Thymus (tissue), 11 donors: ENCODE measurements around the gene PPP3R1. TPM values are rescaled to one million over a fixed set of nuclear protein-coding genes. Genes with fewer than 3 reads are reported as not detected.

Experiments used
- DNase-seq, 9 donors: peaks; one replicate each; pipeline ENCODE4 v3.0.0-alpha.2; 2013; ENCODE audit warnings: low spot score in 9 of 9, low read depth in 6 of 9, missing footprints in 1 of 9
- H3K27ac ChIP-seq, 2 donors: one replicate each; pipeline ENCODE4 v1.5.1; 2013; ENCODE audit warnings: control low read depth in 1 of 2, low read depth in 1 of 2, low read length in 1 of 2, mild to moderate bottlenecking in 1 of 2, moderate library complexity in 1 of 2
- H3K27me3 ChIP-seq, 2 donors: one replicate each; pipeline ENCODE4 v1.5.1; 2013; ENCODE audit warnings: low read length in 1 of 2; ENCODE audit not compliant: control insufficient read depth in 2 of 2, insufficient read depth in 1 of 2
- H3K36me3 ChIP-seq, 2 donors: one replicate each; pipeline ENCODE4 v1.5.1; 2013; ENCODE audit warnings: low read length in 1 of 2, mild to moderate bottlenecking in 1 of 2, moderate library complexity in 1 of 2; ENCODE audit not compliant: control insufficient read depth in 2 of 2, insufficient read depth in 2 of 2
- H3K4me1 ChIP-seq, 2 donors: one replicate each; pipeline ENCODE4 v1.5.1; 2013; ENCODE audit warnings: low read length in 2 of 2; ENCODE audit not compliant: control insufficient read depth in 2 of 2, insufficient read depth in 2 of 2
- H3K4me3 ChIP-seq, 2 donors: one replicate each; pipeline ENCODE4 v1.5.1; 2013; ENCODE audit warnings: low read length in 2 of 2, control low read depth in 1 of 2, mild to moderate bottlenecking in 1 of 2
- H3K9me3 ChIP-seq, 2 donors: one replicate each; pipeline ENCODE4 v1.5.1; 2013; ENCODE audit warnings: low read length in 1 of 2, mild to moderate bottlenecking in 1 of 2; ENCODE audit not compliant: control insufficient read depth in 2 of 2, insufficient read depth in 1 of 2
- WGBS: extraction: QIAGEN DNeasy Blood & Tissue Kit; methylation state at CpG from one replicate; pipeline ENCODE4 v1.1.7; 2013; 5-methylcytosine and 5-hydroxymethylcytosine counted together
- polyA plus RNA-seq: library from polyadenylated mRNA; stranded (reverse); fragments of 200-250 nt; gene quantifications from one replicate; pipeline ENCODE4 v1.2.3, GENCODE V29; 2013
- total RNA-seq: library from RNA; stranded (reverse); fragments of 120-200 nt; gene quantifications from one replicate; pipeline ENCODE4 v1.2.4, GENCODE V29; 2013
- donor health status: healthy.

PPP3R1 gene
- total and polyA plus RNA-seq, 2 donors, result 14.6 to 37.3 TPM

- Histone ChIP-seq H3K27me3 (no peaks in the 10 kb centered on the region), H3K9me3 (no peaks in the 10 kb centered on the region), H3K36me3 (peaks cover 9 to 23% of the 10 kb centered on the region in 2 donors), H3K4me1 (no peaks in the 10 kb centered on the region), H3K4me3 (no peak overlapping the region), H3K27ac (no peak overlapping the region)
- DNase-seq, result no peak
- WGBS, result 98% methylated on average over 2 of the region's 2 CpGs
These were observed 35.6 kb downstream of the PPP3R1 start for GRCh38 chr2:68216454-68217310.

GRCh38 chr2:68214381-68214780 is 38.0 kb downstream of the PPP3R1 start:
- no peaks in the 10 kb centered on the region for H3K27me3 ChIP-seq
- WGBS, result 95% methylated on average over 5 of the region's 5 CpGs
- H3K36me3 ChIP-seq, result peaks cover 9 to 30% of the 10 kb centered on the region in 2 donors
- no peak overlapping the region for H3K27ac ChIP-seq
- H3K4me1 ChIP-seq, result no peaks in the 10 kb centered on the region
- H3K9me3 ChIP-seq, result no peaks in the 10 kb centered on the region
- no peak for DNase-seq
- H3K4me3 ChIP-seq, result no peak overlapping the region

- H3K9me3 ChIP-seq, result no peaks in the 10 kb centered on the region
- no peaks in the 10 kb centered on the region for H3K27me3 ChIP-seq
- H3K36me3 ChIP-seq, result peaks cover 0 to 8% of the 10 kb centered on the region in 2 donors
- H3K4me3 ChIP-seq, result no peak overlapping the region
- DNase-seq, result no peak
- no peak overlapping the region for H3K27ac ChIP-seq
- peaks cover 8 to 10% of the 10 kb centered on the region in 2 donors for H3K4me1 ChIP-seq
These were observed 45.5 kb downstream of the PPP3R1 start for GRCh38 chr2:68206793-68207192.

GRCh38 chr2:68203587-68203986 is 48.7 kb downstream of the PPP3R1 start:
- Histone ChIP-seq H3K36me3 (no peaks in the 10 kb centered on the region), H3K27ac (peak overlapping the region in 1 of 2 donors; percentile 53), H3K4me1 (peaks cover 8 to 10% of the 10 kb centered on the region in 2 donors), H3K4me3 (no peak overlapping the region), H3K9me3 (no peaks in the 10 kb centered on the region), H3K27me3 (no peaks in the 10 kb centered on the region)
- DNase-seq, result peak in 6 of 9 donors; percentile 12 to 58 (median 24)
- WGBS, result 39% methylated on average over 3 of the region's 3 CpGs

- Histone ChIP-seq H3K27ac (no peak overlapping the region), H3K9me3 (no peaks in the 10 kb centered on the region), H3K27me3 (no peaks in the 10 kb centered on the region), H3K4me3 (no peak overlapping the region), H3K4me1 (no peaks in the 10 kb centered on the region), H3K36me3 (no peaks in the 10 kb centered on the region)
- no peak for DNase-seq
- 95% methylated on average over 4 of the region's 4 CpGs for WGBS
These were observed 52.1 kb downstream of the PPP3R1 start for GRCh38 chr2:68200157-68200787.

GRCh38 chr2:68196120-68196716 is 56.1 kb downstream of the PPP3R1 start:
- Histone ChIP-seq H3K4me3 (no peak overlapping the region), H3K4me1 (no peaks in the 10 kb centered on the region), H3K27ac (no peak overlapping the region), H3K27me3 (no peaks in the 10 kb centered on the region), H3K36me3 (no peaks in the 10 kb centered on the region), H3K9me3 (no peaks in the 10 kb centered on the region)
- peak in 7 of 9 donors; percentile 7 to 74 (median 55) for DNase-seq
- 55% methylated on average over 4 of the region's 4 CpGs for WGBS

- Histone ChIP-seq H3K27ac (no peak overlapping the region), H3K4me1 (no peaks in the 10 kb centered on the region), H3K4me3 (no peak overlapping the region), H3K36me3 (no peaks in the 10 kb centered on the region), H3K9me3 (no peaks in the 10 kb centered on the region), H3K27me3 (no peaks in the 10 kb centered on the region)
- DNase-seq, result no peak
These were observed 57.2 kb downstream of the PPP3R1 start for GRCh38 chr2:68195096-68195495.

- no peak for DNase-seq
- WGBS, result 99% methylated on average over 4 of the region's 4 CpGs
- H3K9me3 ChIP-seq, result no peaks in the 10 kb centered on the region
- no peaks in the 10 kb centered on the region for H3K4me1 ChIP-seq
- H3K36me3 ChIP-seq, result no peaks in the 10 kb centered on the region
- no peak overlapping the region for H3K27ac ChIP-seq
- no peaks in the 10 kb centered on the region for H3K27me3 ChIP-seq
- H3K4me3 ChIP-seq, result no peak overlapping the region
These were observed 58.5 kb downstream of the PPP3R1 start for GRCh38 chr2:68193787-68194372.

GRCh38 chr2:68193144-68193543 is 59.2 kb downstream of the PPP3R1 start:
- no peak for DNase-seq
- no peaks in the 10 kb centered on the region for H3K27me3 ChIP-seq
- H3K27ac ChIP-seq, result no peak overlapping the region
- no peaks in the 10 kb centered on the region for H3K9me3 ChIP-seq
- H3K36me3 ChIP-seq, result no peaks in the 10 kb centered on the region
- no peak overlapping the region for H3K4me3 ChIP-seq
- no peaks in the 10 kb centered on the region for H3K4me1 ChIP-seq
- WGBS, result 98% methylated on average over 3 of the region's 3 CpGs
